Neutrophil (primary cell): Measurements from ENCODE around the gene IFI27L1.

Source experiments
- H3K27ac ChIP-seq: fragments of 200-600 bp; sonication (generic); 2 replicates; pipeline ENCODE4 v1.5.1; 2016; ENCODE audit warnings: mild to moderate bottlenecking, moderate library complexity
- H3K27me3 ChIP-seq: fragments of 200-600 bp; sonication (generic); 2 replicates; pipeline ENCODE4 v1.6.0; 2016; ENCODE audit warnings: mild to moderate bottlenecking
- H3K36me3 ChIP-seq: fragments of 200-600 bp; sonication (generic); 2 replicates; pipeline ENCODE4 v1.5.1; 2017
- H3K4me1 ChIP-seq, 2 experiments: fragments of 200-600 bp in 1 of 2; sonication (generic) in 1 of 2; 1 replicate in 1 of 2; 2 replicates in 1 of 2; pipeline versions ENCODE4 v1.5.1 to v1.6.1; 2013 to 2016; ENCODE audit warnings: low read depth in 1 of 2, low read length in 1 of 2, mild to moderate bottlenecking in 1 of 2, moderate library complexity in 1 of 2; ENCODE audit not compliant: control insufficient read depth in 1 of 2, insufficient read depth in 1 of 2
- H3K4me3 ChIP-seq, 2 experiments: fragments of 200-600 bp in 1 of 2; sonication (generic) in 1 of 2; 1 replicate in 1 of 2; 2 replicates in 1 of 2; pipeline ENCODE4 v1.5.1; 2013 to 2016; ENCODE audit warnings: low read depth in 1 of 2, low read length in 1 of 2, mild to moderate bottlenecking in 1 of 2, moderate library complexity in 1 of 2
- H3K9me3 ChIP-seq: fragments of 200-600 bp; sonication (generic); 2 replicates; pipeline ENCODE4 v1.5.1; 2016
- CTCF ChIP-seq: fragments of 200-600 bp; sonication (generic); IDR thresholded peaks from 2 replicates; pipeline ENCODE4 v1.5.1; 2016; ENCODE audit warnings: antibody characterized with exemption

Gene IFI27L1

GRCh38 chr14:94100847-94101246, 19.7 kb downstream of the IFI27L1 start:
- Histone ChIP-seq H3K4me1 (no peaks in the 10 kb centered on the region), H3K27ac (no peak overlapping the region), H3K9me3 (no peaks in the 10 kb centered on the region), H3K4me3 (no peak overlapping the region), H3K27me3 (no peaks in the 10 kb centered on the region), H3K36me3 (no peaks in the 10 kb centered on the region)
- TF ChIP-seq CTCF: no peak

- Histone ChIP-seq H3K4me3 (no peak overlapping the region), H3K27me3 (no peaks in the 10 kb centered on the region), H3K9me3 (no peaks in the 10 kb centered on the region), H3K4me1 (no peaks in the 10 kb centered on the region), H3K27ac (no peak overlapping the region), H3K36me3 (no peaks in the 10 kb centered on the region)
- no peak for TF ChIP-seq CTCF
These were observed 20.6 kb downstream of the IFI27L1 start for GRCh38 chr14:94101748-94102147.

DNA sequence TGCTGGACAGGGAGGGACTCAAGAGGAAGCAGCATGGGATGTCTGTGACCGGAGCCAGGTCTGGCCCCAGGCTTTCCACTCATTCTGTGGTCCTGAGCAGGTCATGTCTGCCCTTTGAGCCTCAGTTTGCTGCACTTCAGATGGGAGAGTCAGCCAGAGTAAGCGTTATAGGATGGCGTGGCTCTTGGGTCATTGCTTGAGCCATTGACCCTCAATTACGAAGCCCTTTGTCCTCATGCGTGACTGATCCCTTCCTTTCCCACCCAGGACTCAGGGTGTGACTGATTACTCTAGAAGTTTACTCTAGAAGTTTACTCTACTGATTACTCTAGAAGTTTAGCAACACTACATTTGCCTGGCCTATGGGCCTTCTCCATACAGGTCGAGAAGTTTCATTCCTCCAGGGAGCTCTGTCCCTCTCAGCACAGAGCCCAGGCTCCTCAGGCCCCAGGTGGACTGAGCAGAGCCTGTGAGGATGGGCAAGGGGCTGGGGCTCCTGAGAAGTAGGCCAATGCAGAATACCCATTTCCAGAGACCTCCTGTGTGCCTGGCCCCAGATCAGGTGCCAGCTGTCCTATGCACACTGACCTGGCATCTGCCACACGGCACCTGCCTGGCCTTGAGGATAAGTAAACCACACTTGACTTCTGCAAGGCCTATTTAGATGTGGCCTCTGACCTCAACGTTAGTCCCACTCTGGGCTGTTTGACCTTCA, 21.8 kb downstream of the IFI27L1 start:
- Histone ChIP-seq H3K36me3 (no peaks in the 10 kb centered on the region), H3K4me3 (no peak overlapping the region), H3K27ac (no peak overlapping the region), H3K4me1 (no peaks in the 10 kb centered on the region), H3K27me3 (no peaks in the 10 kb centered on the region), H3K9me3 (no peaks in the 10 kb centered on the region)
- no peak for TF ChIP-seq CTCF

GRCh38 chr14:94103554-94104150, 22.5 kb downstream of the IFI27L1 start:
- H3K36me3 ChIP-seq: no peaks in the 10 kb centered on the region
- no peaks in the 10 kb centered on the region for H3K27me3 ChIP-seq
- H3K9me3 ChIP-seq: no peaks in the 10 kb centered on the region
- no peak overlapping the region for H3K27ac ChIP-seq
- H3K4me3 ChIP-seq: no peak overlapping the region
- no peaks in the 10 kb centered on the region for H3K4me1 ChIP-seq
- TF ChIP-seq CTCF: no peak

GRCh38 chr14:94104731-94105130, 23.6 kb downstream of the IFI27L1 start:
- Histone ChIP-seq H3K27me3 (no peaks in the 10 kb centered on the region), H3K27ac (no peak overlapping the region), H3K9me3 (no peaks in the 10 kb centered on the region), H3K4me3 (no peak overlapping the region), H3K4me1 (no peaks in the 10 kb centered on the region), H3K36me3 (no peaks in the 10 kb centered on the region)
- TF ChIP-seq CTCF: no peak
